ENCODE measurements around the gene IRAK1BP1.
"Not testable (repeated sequence)": the region's sequence is repeated elsewhere in the genome, so short reads cannot be mapped to it uniquely, and the experiment has no call there.

IRAK1BP1 gene

GRCh38 chr6:78863576-78863975 lies 3.8 kb upstream of the IRAK1BP1 start:
- H3K27me3 ChIP-seq = no peaks in the 10 kb centered on the region
- no peaks in the 10 kb centered on the region for H3K9me3 ChIP-seq
- no peaks in the 10 kb centered on the region for H3K4me1 ChIP-seq
- no peak overlapping the region for H3K4me3 ChIP-seq (ENCODE audit: low read depth, low read length)
- TF ChIP-seq, protein P1, sequence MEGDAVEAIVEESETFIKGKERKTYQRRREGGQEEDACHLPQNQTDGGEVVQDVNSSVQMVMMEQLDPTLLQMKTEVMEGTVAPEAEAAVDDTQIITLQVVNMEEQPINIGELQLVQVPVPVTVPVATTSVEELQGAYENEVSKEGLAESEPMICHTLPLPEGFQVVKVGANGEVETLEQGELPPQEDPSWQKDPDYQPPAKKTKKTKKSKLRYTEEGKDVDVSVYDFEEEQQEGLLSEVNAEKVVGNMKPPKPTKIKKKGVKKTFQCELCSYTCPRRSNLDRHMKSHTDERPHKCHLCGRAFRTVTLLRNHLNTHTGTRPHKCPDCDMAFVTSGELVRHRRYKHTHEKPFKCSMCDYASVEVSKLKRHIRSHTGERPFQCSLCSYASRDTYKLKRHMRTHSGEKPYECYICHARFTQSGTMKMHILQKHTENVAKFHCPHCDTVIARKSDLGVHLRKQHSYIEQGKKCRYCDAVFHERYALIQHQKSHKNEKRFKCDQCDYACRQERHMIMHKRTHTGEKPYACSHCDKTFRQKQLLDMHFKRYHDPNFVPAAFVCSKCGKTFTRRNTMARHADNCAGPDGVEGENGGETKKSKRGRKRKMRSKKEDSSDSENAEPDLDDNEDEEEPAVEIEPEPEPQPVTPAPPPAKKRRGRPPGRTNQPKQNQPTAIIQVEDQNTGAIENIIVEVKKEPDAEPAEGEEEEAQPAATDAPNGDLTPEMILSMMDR (IDR thresholded peaks at IDR 0.05; ENCODE audit: low read depth, low read length) = no peak
- H3K36me3 ChIP-seq = no peaks in the 10 kb centered on the region
- DNase-seq = no peak

GRCh38 chr6:78864957-78865356 lies 2.4 kb upstream of the IRAK1BP1 start:
- DNase-seq = no peak
- H3K4me1 ChIP-seq = no peaks in the 10 kb centered on the region
- H3K4me3 ChIP-seq (ENCODE audit: low read depth, low read length) = no peak overlapping the region
- TF ChIP-seq, protein P1 (IDR thresholded peaks at IDR 0.05; ENCODE audit: low read depth, low read length) = no peak
- no peaks in the 10 kb centered on the region for H3K27me3 ChIP-seq
- no peaks in the 10 kb centered on the region for H3K9me3 ChIP-seq
- no peaks in the 10 kb centered on the region for H3K36me3 ChIP-seq

DNA sequence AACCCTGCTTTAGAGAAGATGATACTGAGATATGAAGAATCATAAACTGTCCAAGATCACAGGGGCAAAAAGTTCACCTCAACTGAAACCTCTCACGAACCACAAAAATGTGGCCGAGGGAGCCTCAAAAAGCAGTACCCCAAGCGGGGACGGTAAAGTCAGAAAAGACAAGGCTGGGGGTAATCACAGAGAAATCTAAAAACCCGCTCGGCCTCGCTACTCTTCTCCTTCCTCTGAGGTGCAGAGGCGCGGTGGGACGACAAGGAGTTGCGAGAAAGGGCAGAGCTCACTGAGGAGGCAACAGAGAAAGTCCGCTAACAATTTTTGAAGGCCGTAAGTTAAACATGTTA lies 356 bp upstream of the IRAK1BP1 start:
- H3K4me3 ChIP-seq (ENCODE audit: low read depth, low read length) = peak overlapping the region; percentile 87
- no peak for DNase-seq
- H3K27me3 ChIP-seq = no peaks in the 10 kb centered on the region
- no peaks in the 10 kb centered on the region for H3K36me3 ChIP-seq
- no peaks in the 10 kb centered on the region for H3K9me3 ChIP-seq
- H3K4me1 ChIP-seq = no peaks in the 10 kb centered on the region
- TF ChIP-seq, protein P1 (IDR thresholded peaks at IDR 0.05; ENCODE audit: low read depth, low read length) = no peak

- TF ChIP-seq, protein P1 (IDR thresholded peaks at IDR 0.05; ENCODE audit: low read depth, low read length) = no peak
- Histone ChIP-seq H3K27me3 (no peaks in the 10 kb centered on the region), H3K4me1 (no peaks in the 10 kb centered on the region), H3K4me3 (ENCODE audit: low read depth, low read length) (peak overlapping the region; percentile 87), H3K9me3 (no peaks in the 10 kb centered on the region), H3K36me3 (no peaks in the 10 kb centered on the region)
- no peak for DNase-seq
These were observed 765 bp downstream of the IRAK1BP1 start for GRCh38 chr6:78868116-78868515.

DNA sequence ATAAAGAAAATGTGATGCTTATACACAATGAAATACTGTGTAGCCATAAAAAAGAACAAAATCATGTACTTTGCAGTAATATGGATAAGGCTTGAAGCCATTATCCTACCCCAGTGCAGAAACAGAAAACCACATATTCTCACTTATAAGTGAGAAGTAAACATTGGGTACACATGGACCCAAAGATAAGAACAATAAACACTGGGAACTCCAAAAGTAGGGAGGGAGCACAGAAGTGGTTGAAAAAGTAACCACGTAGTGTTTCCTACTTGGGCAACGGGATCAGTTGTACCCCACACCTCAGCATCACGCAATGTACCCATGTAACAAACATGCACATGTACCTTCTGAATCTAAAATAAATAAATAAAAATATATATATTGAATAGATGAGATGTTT lies 8.2 kb downstream of the IRAK1BP1 start:
- no peaks in the 10 kb centered on the region for H3K27me3 ChIP-seq
- DNase-seq = no peak
- H3K36me3 ChIP-seq = peaks cover 9% of the 10 kb centered on the region; the same call in 1 of the 2 replicates
- no peak overlapping the region for H3K4me3 ChIP-seq (ENCODE audit: low read depth, low read length)
- no peaks in the 10 kb centered on the region for H3K9me3 ChIP-seq
- TF ChIP-seq, protein P1 (IDR thresholded peaks at IDR 0.05; ENCODE audit: low read depth, low read length) = no peak
- no peaks in the 10 kb centered on the region for H3K4me1 ChIP-seq

- no peak for DNase-seq
- H3K9me3 ChIP-seq = no peaks in the 10 kb centered on the region
- TF ChIP-seq, protein P1 (IDR thresholded peaks at IDR 0.05; ENCODE audit: low read depth, low read length) = no peak
- H3K36me3 ChIP-seq = peaks cover 5% of the 10 kb centered on the region
- no peaks in the 10 kb centered on the region for H3K4me1 ChIP-seq
- no peaks in the 10 kb centered on the region for H3K27me3 ChIP-seq
- H3K4me3 ChIP-seq (ENCODE audit: low read depth, low read length) = no peak overlapping the region
These were observed 16.3 kb downstream of the IRAK1BP1 start for GRCh38 chr6:78883651-78884050.

DNA sequence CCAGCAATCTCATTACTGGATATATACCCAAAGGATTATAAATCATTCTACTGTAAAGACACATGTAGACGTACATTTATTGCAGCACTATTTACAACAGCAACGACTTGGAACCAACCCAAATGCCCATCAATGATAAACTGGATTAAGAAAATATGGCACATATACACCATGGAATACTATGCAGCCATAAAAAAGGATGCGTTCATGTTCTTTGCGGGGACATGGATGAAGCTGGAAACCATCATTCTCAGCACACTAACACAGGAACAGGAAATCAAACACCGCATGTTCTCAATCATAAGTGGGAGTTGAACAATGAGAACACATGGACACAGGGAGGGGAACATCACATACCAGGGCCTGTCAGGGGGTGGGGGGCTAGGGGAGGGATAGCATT lies 22.6 kb downstream of the IRAK1BP1 start:
- DNase-seq; H3K36me3 ChIP-seq; H3K4me3 ChIP-seq (ENCODE audit: low read depth, low read length): not testable (repeated sequence)

More for the DNA sequence above, 22.6 kb downstream of the IRAK1BP1 start:
- not testable (repeated sequence) for H3K9me3 ChIP-seq, H3K27me3 ChIP-seq, H3K4me1 ChIP-seq

All from BE2C (cell line).